Loucy (cell line): Measurements from ENCODE around the gene NPSR1.

Experiments
- EZH2phosphoT487 ChIP-seq: fragments of 200-600 bp; IDR thresholded peaks from 2 replicates; pipeline ENCODE4 v1.6.1; 2018; ENCODE audit warnings: antibody characterized with exemption, mild to moderate bottlenecking, moderate library complexity, borderline replicate concordance
- TF ChIP-seq, protein P1 (sequence below): fragments of 200-600 bp; sonication (generic); conservative IDR thresholded peaks from 2 replicates; pipeline ENCODE4 v1.5.1; 2014; ENCODE audit warnings: mild to moderate bottlenecking, antibody characterized with exemption, low read length

DNA sequence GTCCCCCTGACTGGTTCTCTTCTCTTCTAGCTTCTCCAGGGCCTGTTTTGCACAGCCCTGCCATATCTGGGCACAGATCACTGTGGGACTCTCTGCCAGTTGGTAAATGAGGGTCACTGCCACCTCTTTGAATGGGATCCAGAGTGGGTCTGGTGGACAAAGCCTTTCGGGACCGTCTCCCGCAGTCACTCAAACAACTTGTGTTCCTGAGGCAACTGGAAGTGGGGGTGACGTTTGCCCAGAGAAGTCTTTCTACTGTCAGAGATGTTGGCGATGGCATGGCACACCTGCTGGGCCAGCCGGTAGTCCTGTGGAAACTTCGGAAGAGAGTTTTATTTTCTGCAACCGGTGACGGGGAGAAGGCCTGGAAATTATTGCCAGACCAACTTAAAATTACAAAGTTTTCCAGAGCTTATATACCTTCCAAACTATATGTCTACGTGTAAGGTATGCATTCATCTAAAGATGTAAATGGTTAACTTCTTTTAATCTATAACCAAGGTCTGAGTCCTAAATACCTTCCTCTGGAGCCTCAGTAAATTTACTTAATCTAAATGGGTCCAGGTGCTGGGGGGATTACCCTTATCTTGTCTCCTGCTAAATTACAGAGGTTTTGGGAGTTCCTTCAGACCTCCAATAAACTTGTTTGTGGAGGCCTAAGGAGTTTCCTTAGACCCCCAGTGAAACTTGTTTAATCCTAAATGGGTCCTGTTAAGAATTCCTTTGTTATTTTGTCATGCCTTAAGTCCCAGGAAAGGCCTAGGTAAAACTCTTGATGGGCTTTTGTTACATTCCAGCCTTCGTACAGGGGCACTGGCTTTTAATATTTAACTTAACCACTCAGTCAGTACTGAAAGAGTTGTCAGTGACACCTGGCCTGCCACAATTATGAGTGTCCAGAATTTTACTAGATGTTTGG is 94.0 kb downstream of the NPSR1 start:
- TF ChIP-seq, protein P1, sequence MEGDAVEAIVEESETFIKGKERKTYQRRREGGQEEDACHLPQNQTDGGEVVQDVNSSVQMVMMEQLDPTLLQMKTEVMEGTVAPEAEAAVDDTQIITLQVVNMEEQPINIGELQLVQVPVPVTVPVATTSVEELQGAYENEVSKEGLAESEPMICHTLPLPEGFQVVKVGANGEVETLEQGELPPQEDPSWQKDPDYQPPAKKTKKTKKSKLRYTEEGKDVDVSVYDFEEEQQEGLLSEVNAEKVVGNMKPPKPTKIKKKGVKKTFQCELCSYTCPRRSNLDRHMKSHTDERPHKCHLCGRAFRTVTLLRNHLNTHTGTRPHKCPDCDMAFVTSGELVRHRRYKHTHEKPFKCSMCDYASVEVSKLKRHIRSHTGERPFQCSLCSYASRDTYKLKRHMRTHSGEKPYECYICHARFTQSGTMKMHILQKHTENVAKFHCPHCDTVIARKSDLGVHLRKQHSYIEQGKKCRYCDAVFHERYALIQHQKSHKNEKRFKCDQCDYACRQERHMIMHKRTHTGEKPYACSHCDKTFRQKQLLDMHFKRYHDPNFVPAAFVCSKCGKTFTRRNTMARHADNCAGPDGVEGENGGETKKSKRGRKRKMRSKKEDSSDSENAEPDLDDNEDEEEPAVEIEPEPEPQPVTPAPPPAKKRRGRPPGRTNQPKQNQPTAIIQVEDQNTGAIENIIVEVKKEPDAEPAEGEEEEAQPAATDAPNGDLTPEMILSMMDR, result no peak
- no peak for TF ChIP-seq EZH2phosphoT487
